Stimulated activated effector memory CD8-positive, alpha-beta T cell treated with anti-CD3 and anti-CD28 coated beads, Interleukin-12 subunit alpha, Interleukin-12 subunit beta, amount 100 ng/mL, for 72 hours (primary cell): ENCODE measurements around the gene RHBDL3.

Experiments used
- ATAC-seq: fragments of 150-1000 bp; cut with Tn5 transposase; 2 replicates; pipeline ENCODE4 v1.10.0; 2021
- DNase-seq, 2 donors: peaks; one replicate each; pipeline ENCODE4 v3.0.0; 2021 to 2022; ENCODE audit warnings: low spot score in 2 of 2
- H3K27ac Mint-ChIP-seq: one replicate; pipeline ENCODE4 v1.8.0; 2022; ENCODE audit warnings: mild to moderate bottlenecking, mixed read lengths
- H3K36me3 Mint-ChIP-seq: one replicate; pipeline ENCODE4 v1.8.0; 2022; ENCODE audit warnings: mild to moderate bottlenecking, mixed read lengths
- H3K4me1 Mint-ChIP-seq: one replicate; pipeline ENCODE4 v1.8.0; 2022; ENCODE audit warnings: mixed read lengths
- H3K4me3 Mint-ChIP-seq: one replicate; pipeline ENCODE4 v1.8.0; 2022; ENCODE audit warnings: mild to moderate bottlenecking, mixed read lengths
- H3K9me3 Mint-ChIP-seq: one replicate; pipeline ENCODE4 v1.8.0; 2022; ENCODE audit warnings: mixed read lengths

RHBDL3 gene

DNA sequence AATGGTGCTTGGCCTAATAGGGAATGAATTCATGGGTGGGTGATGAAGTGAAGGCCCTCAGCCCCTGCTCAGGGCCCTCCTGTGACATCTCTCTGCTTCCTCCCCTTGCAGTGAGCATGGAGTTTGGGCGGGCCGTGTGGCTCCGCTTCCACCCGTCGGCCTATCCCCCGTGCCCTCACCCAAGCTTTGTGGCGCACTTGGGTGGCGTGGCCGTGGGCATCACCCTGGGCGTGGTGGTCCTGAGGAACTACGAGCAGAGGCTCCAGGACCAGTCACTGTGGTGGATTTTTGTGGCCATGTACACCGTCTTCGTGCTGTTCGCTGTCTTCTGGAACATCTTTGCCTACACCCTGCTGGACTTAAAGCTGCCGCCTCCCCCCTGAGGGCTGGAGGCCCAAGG is 55.2 kb downstream of the RHBDL3 start:
- ATAC-seq (no peak), DNase-seq (no peak)
- no peaks in the 10 kb centered on the region for H3K9me3 Mint-ChIP-seq
- H3K27ac Mint-ChIP-seq, result no peak overlapping the region
- H3K4me3 Mint-ChIP-seq, result no peak overlapping the region
- peaks cover 25% of the 10 kb centered on the region for H3K4me1 Mint-ChIP-seq
- H3K36me3 Mint-ChIP-seq, result no peaks in the 10 kb centered on the region

DNA sequence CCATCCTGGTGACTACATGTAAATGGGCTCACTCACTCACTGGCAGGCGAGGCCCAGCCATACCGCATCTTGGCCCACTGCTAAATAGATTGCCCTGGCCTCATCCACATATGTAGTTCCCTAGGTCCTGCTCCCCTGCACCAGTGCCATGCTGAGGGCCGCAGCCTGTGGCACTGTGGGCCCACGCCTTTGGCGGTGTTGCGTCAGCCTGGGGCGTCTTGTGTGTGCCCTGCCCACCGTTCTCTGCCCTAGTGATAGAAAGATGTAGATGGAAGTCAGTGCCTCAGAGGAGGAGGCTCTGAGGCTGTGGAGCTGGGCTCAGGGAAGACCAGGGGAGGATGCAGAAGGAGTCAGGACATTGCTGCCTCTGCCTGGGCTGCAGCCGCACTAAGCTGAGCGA is 57.4 kb downstream of the RHBDL3 start:
- peak overlapping the region; percentile 53 for H3K27ac Mint-ChIP-seq
- H3K4me1 Mint-ChIP-seq, result peaks cover 25% of the 10 kb centered on the region
- no peak for DNase-seq
- no peaks in the 10 kb centered on the region for H3K9me3 Mint-ChIP-seq
- no peaks in the 10 kb centered on the region for H3K36me3 Mint-ChIP-seq
- no peak overlapping the region for H3K4me3 Mint-ChIP-seq
- ATAC-seq, result no peak

DNA sequence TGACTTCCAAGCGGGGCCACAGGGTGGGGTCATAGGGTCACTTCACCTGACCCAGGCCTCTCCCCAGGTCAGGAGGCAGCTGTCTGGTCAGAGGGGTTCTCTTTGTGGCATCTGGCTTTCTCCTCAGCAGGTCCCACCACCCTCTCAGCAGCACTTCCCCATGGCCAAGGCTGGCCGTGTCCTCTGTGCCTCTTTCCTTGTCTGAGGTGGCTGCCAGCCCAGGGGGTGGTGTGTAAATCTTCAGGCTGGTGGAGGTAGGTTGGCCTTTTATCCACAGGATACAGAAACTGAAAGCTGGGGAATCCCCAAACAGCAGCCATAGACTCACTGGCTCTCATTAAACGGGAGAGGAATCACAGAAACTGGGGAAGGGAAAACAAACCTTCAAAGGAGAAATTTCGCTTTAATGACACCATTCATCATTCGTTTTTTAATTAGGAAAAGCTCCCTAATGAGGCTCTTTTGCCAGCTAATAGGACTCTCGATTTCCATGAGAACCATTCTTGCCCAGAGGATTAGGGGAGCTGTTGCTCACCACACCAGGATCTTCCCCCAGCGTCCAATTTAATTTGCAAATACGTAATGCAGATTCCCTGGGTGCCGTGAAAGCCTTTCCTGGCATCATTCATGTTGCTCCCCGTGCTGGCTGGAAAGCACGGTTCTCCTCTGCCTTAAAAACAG is 58.3 kb downstream of the RHBDL3 start:
- Mint-ChIP-seq H3K27ac (peak overlapping the region; percentile 56), H3K36me3 (no peaks in the 10 kb centered on the region), H3K4me1 (peaks cover 25% of the 10 kb centered on the region), H3K4me3 (peak overlapping the region; percentile 15), H3K9me3 (no peaks in the 10 kb centered on the region)
- peak in 1 of 2 donors; percentile 57 for DNase-seq
- peak; percentile 71 for ATAC-seq

DNA sequence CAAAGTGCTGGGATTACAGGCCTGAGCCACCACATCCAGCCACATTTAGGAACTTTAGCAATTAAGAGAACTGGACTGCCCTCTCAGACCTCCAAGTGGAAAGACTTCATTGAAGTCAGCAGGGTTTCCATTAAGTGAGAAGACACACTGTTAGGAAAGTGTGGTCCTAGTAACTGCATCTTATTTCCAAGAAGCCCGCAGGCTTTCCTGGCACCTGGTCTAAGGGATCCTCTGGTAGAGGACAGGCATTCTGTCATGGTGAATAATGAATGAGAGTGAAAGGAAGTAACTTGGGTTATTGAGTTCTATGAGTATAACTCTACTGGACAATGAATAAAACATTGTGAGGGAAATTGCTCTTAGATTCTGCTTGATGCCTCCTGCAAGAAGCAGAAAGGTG is 62.3 kb downstream of the RHBDL3 start:
- Mint-ChIP-seq H3K36me3 (peaks cover 5% of the 10 kb centered on the region), H3K9me3 (no peaks in the 10 kb centered on the region), H3K27ac (no peak overlapping the region), H3K4me1 (peaks cover 35% of the 10 kb centered on the region), H3K4me3 (no peak overlapping the region)
- DNase-seq (no peak), ATAC-seq (no peak)

DNA sequence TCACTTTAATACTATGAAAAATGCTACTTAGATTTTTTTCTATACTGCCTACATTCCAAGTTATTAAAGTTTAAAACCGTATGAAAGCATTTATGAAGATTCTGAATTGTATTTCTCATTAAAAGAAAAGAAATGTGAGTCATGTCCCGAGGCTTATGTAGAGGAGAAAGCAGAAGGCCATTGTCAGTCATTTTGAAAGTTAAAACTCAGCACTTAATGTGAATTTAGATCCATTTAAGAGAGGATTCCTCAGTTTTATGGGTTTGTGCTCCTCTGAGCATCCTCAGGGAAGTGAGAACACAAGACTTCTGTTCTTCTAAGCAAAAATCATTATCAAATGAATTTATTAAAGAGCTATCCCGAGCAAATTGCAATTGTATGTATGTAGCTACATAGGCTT is 64.5 kb downstream of the RHBDL3 start:
- DNase-seq (no peak), ATAC-seq (peak; percentile 67)
- Mint-ChIP-seq H3K4me3 (peak overlapping the region; percentile 58), H3K36me3 (peaks cover 16% of the 10 kb centered on the region), H3K27ac (peak overlapping the region; percentile 78), H3K4me1 (peaks cover 25% of the 10 kb centered on the region), H3K9me3 (no peaks in the 10 kb centered on the region)

DNA sequence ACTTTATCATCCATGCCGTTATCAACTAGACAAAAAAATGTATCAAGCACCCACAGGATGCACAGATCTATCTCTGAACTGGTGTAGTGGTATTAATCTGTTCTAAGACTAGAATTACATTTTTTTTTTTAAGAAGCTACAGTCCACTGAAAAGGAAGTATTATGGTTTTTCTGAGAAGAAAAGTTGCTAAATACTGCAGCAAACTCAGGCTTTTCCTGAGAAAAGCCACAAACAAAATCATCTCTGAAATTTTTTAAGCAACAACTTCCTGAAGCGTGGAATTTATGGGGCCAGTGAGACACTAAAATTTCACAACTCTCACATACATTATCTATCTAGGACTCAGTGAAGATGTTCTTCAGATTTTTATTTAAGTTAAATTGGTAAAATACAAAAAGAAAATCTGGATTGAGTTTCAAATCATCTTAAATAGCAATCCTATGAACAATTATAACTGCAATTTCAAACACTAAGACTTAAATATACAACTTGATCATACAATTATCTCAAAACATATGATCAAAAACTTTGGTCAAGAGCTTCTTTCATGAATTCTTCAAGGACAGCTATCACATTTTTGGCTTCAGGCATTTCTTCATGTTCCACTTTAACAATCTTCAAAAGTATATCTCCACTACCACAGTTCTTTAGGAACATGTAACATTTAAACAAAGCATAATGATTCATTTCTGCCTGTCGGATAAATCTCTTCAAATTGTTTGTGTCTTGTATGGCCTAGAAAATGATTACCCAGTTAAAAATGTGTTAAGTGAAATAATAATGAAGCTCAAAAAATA is 65.8 kb downstream of the RHBDL3 start:
- ATAC-seq (peak; percentile 84), DNase-seq (no peak)
- Mint-ChIP-seq H3K4me3 (peak overlapping the region; percentile 58), H3K9me3 (no peaks in the 10 kb centered on the region), H3K4me1 (peaks cover 25% of the 10 kb centered on the region), H3K27ac (peak overlapping the region; percentile 78), H3K36me3 (peaks cover 16% of the 10 kb centered on the region)

DNA sequence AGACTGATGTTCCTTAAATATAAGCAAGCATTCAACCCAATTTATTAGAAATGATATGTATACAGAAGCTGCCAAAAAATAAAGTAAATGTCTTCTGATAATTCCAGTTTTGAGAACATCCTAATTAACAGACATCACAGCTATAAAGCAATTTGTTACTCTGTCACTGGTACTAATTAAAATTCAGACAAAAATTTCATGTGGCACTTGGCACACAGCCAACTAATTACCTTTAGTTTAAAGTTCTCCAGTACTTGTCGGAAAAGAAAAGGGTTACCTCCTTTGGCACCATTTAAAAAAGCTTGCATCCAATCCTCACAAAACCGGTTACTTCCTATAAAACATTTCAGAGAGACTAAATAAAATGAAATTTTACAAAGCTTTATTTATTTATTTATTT is 67.6 kb downstream of the RHBDL3 start:
- Mint-ChIP-seq H3K27ac (no peak overlapping the region), H3K9me3 (no peaks in the 10 kb centered on the region), H3K4me3 (no peak overlapping the region), H3K4me1 (peaks cover 25% of the 10 kb centered on the region), H3K36me3 (peaks cover 31% of the 10 kb centered on the region)
- no peak for DNase-seq
- ATAC-seq, result no peak

DNA sequence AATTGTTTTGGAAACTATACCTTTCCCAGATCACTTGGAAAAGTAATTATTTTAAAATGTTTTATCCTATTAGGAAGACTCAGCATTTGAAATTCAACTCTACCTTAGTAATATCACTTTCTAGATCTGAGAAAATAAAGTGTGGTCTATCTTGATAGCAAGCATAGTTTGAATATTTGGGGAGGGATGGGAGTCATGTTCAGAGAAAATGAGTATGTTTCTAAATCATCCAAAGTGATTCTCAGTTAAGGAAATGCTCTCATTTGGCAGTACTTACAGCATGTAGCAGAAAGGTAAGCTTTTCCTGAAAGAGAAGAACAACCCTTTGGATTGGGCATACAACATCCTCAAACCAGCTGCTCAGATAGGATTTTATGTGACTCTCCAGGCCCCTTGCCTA is 69.4 kb downstream of the RHBDL3 start:
- Mint-ChIP-seq H3K4me1 (peaks cover 21% of the 10 kb centered on the region), H3K9me3 (no peaks in the 10 kb centered on the region), H3K36me3 (peaks cover 46% of the 10 kb centered on the region), H3K4me3 (no peak overlapping the region), H3K27ac (peak overlapping the region; percentile 18)
- ATAC-seq, result no peak
- DNase-seq, result no peak

DNA sequence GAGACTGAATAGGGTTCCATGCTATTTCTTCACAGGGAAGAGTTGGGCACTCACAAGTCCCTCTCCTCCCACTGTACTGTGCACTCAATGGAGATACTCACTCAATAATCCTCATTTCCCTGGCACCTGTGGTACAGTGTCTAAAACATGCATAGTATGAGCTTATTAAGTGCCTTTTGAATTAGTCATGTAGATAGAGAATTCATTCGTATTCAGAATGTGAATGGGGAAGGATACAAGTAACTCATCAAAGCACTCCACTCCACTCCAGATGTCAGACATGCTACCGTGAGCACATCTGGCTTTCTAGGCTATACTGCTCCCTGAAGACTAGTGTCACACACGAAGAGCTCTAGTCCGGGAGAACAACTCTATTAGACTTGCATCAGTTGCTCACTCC is 70.1 kb downstream of the RHBDL3 start:
- DNase-seq, result no peak
- H3K27ac Mint-ChIP-seq, result peak overlapping the region; percentile 18
- H3K4me3 Mint-ChIP-seq, result no peak overlapping the region
- H3K36me3 Mint-ChIP-seq, result peaks cover 50% of the 10 kb centered on the region
- no peaks in the 10 kb centered on the region for H3K9me3 Mint-ChIP-seq
- no peak for ATAC-seq
- H3K4me1 Mint-ChIP-seq, result peaks cover 16% of the 10 kb centered on the region

DNA sequence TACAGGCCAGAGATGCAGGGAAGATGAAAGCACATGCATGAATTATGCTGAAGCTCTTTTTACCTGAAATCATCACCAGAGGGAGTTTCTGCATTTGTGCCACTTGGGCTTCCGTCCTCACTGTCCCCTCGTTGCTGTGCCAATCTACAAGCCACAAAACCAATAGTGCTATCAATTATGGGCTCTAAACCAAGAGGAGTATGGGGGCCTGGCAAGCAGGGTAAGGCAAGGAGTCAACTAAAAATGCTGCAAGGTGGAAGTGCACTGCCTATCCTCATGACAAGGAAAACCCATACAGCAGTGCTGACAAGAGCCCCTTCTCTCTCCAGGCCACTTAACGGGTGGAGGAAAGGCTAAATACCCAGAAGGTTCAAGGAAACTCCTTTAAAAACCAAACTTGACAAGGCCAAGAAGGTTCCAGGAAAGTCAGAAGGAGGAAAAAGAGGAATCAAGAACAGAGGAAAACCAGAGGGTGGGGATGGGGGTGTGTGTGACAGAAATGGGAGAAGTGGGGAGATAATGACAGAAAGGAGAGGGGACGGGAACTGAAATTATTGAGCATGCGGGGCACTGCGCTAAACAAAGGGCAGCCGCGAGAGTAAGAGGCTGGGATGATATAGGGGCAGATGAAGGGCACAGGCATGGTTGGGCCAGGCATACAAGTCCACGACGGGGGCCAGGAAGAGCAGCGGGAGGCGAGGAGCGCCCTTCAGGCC is 75.7 kb downstream of the RHBDL3 start:
- DNase-seq (peak in 1 of 2 donors; percentile 69), ATAC-seq (peak; percentile 62)

DNA sequence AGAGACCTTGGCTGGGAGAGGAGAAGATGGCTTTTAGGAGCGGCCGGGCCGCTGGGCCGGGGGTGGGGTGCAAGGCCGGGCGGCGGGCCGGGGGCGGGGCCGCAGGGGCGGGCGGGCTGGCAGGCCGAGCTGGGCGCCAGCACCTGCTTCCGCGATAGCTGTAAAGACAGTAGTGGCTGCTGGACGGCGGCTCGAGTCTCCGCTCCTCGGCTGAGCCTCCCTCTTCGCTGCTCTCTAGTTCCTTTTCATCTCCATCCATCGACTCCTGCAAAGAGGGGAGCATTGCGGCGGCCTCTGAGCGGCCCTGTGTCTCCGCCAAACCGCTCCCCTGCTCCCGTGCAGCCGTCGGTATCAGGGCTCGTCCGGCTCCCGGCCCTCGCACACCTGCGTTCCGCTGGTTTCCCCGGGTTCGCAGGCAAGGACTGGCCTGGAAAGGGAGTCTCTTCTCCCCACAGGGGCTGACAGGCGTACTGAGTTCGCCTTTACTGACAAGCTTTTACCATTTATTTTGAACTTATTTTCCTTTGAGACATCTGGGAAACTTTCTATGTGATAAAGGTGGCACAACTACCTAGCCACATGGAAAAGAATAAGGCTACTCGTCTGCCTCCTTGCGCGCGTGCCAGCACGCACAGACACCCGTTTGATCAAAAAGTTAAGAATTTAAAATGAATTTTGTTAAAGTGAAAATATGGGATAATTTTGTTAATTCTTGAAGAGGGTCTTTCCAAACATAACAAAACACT is 76.4 kb downstream of the RHBDL3 start, which contains the start of gene C17orf75:
Gene C17orf75, minus strand, starts transcription at position 317 of the 746 bp plus-strand sequence. Its CDS starts 34 bp downstream, at position 283.
- H3K36me3 Mint-ChIP-seq, result peaks cover 36% of the 10 kb centered on the region
- peak within 1 kb of the TSS; percentile 95 for H3K27ac Mint-ChIP-seq
- peak; percentile 93 for ATAC-seq
- peak within 1 kb of the TSS; percentile 98 for H3K4me3 Mint-ChIP-seq
- peak; percentile 69 to 92 for DNase-seq
- peaks cover 10% of the 10 kb centered on the region for H3K4me1 Mint-ChIP-seq
- H3K9me3 Mint-ChIP-seq, result no peaks in the 10 kb centered on the region

More for the DNA sequence above, 75.7 kb downstream of the RHBDL3 start:
- Mint-ChIP-seq H3K4me3 (peak overlapping the region; percentile 98), H3K36me3 (peaks cover 40% of the 10 kb centered on the region), H3K27ac (peak overlapping the region; percentile 95), H3K4me1 (peaks cover 10% of the 10 kb centered on the region), H3K9me3 (no peaks in the 10 kb centered on the region)

DNA sequence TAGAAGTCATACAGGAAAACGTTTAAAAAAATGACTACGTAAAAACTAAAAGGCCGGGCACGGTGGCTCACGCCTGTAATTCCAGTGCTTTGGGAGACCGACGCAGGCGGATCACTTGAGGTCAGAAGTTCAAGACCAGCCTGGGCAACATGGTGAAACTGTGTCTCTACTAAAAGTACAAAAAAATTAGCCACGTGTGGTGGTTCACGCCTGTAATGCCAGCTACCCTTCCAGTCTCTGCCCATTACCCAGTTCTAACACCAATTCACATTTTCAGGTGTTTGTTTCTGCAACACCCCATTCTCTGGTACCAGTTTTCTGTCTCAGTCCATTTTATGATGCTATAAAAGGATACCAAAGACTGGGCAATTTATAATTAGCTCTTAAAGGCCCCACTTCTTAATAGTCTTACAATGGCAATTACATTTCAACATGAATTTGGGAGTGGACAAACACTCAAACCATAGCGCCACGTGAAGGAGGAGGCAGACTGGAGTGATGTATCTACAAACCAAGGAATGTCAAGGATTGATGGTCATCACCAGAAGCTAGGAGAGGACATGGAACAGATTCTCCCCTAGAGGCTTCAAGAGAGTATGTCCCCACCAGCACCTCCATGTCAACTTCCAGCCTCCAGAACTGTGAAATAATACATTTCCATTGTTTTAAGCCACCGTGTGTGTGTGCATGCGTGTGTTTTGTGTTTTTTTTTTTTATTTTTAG is 77.1 kb downstream of the RHBDL3 start:
- peaks cover 10% of the 10 kb centered on the region for H3K4me1 Mint-ChIP-seq
- peaks cover 29% of the 10 kb centered on the region for H3K36me3 Mint-ChIP-seq
- H3K27ac Mint-ChIP-seq, result peak overlapping the region; percentile 95
- DNase-seq, result no peak
- H3K9me3 Mint-ChIP-seq, result no peaks in the 10 kb centered on the region
- H3K4me3 Mint-ChIP-seq, result peak overlapping the region; percentile 98
- no peak for ATAC-seq

DNA sequence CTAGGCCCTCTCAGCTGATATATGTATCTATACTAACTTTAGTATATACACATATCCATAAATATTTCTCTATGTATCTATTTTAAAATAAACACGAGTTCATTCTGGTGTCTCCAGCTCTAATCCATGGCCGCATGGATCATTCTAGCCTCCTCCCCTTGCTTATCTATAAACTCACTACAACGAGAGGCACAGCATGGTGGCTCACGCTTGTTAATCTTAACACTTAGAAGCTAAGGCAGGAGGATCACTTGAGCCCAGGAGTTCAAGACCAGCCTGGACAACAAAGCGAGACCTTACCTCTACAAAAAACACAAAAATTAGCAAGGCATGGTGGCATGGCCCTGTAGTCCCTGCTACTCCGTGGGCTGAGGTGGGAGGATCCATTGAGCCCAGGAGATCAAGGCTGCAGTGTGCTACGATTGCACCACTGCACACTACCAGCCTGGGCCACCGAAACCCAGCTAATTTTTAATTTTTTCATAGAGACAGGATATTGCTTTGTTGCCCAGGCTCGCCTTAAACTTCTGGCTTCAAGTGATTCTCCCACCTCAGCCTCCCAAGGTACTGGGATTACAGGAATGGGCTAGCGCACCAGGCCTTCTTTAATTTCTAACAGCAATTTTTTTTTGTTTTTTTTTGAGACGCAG is 80.4 kb downstream of the RHBDL3 start:
- no peaks in the 10 kb centered on the region for H3K9me3 Mint-ChIP-seq
- DNase-seq (no peak), ATAC-seq (no peak)
- peaks cover 20% of the 10 kb centered on the region for H3K36me3 Mint-ChIP-seq
- no peak overlapping the region for H3K4me3 Mint-ChIP-seq
- H3K4me1 Mint-ChIP-seq, result peaks cover 12% of the 10 kb centered on the region
- no peak overlapping the region for H3K27ac Mint-ChIP-seq

DNA sequence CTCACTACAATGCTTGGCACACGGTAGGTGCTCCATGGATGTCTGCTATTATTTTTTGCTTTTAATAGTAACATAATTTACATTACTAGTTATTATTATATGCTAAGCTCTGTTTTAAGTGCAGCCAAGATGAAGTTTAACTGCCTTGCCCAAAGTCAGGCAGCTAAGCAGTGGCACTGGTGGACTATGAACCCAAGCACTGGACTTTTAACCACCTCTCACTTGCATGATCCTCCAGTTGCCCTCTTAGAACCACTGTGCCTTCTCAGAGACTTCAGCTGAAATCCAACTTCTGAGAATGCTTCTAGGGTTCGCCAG is 82.8 kb downstream of the RHBDL3 start:
- Mint-ChIP-seq H3K4me1 (peaks cover 6% of the 10 kb centered on the region), H3K27ac (no peak overlapping the region), H3K4me3 (peak overlapping the region; percentile 97), H3K36me3 (peaks cover 38% of the 10 kb centered on the region), H3K9me3 (no peaks in the 10 kb centered on the region)
- ATAC-seq, result no peak
- peak in 1 of 2 donors; percentile 38 for DNase-seq
